Sigmoid colon (tissue), 7 donors: ENCODE results near the gene EEFSEC. TPM values are rescaled to one million over a fixed set of nuclear protein-coding genes. Genes with fewer than 3 reads are reported as not detected.

Source experiments
- DNase-seq: peaks from one replicate; pipeline ENCODE4 v3.0.0-alpha.2; 2019
- H3K27ac ChIP-seq, 4 donors: fragments of 200-600 bp; sonication (generic); one replicate each; pipeline ENCODE4 v1.5.1; 2016 to 2019; ENCODE audit warnings: mild to moderate bottlenecking in 1 of 4
- H3K27me3 ChIP-seq, 3 donors: fragments of 200-600 bp; sonication (generic); one replicate each; pipeline ENCODE4 v1.5.1; 2019; ENCODE audit warnings: mild to moderate bottlenecking in 1 of 3
- H3K36me3 ChIP-seq, 4 donors: fragments of 200-600 bp; sonication (generic); one replicate each; pipeline ENCODE4 v1.5.1; 2016 to 2019
- H3K4me1 ChIP-seq, 4 donors: fragments of 200-600 bp; sonication (generic); one replicate each; pipeline ENCODE4 v1.5.1; 2017 to 2019
- H3K4me3 ChIP-seq, 4 donors: fragments of 200-600 bp; sonication (generic); one replicate each; pipeline ENCODE4 v1.5.1; 2017 to 2019; ENCODE audit warnings: mild to moderate bottlenecking in 2 of 4, moderate library complexity in 1 of 4
- H3K9me3 ChIP-seq, 4 donors: fragments of 200-600 bp in 3 of 4; sonication (generic) in 3 of 4; one replicate each; pipeline versions ENCODE4 v1.5.1 to v1.6.1; 2013 to 2019
- CTCF ChIP-seq, 4 experiments: fragments of 450-650 bp in 3 of 4; fragments of 200-600 bp in 1 of 4; IDR thresholded peaks; one replicate each; pipeline ENCODE4 v1.5.1; 2016 to 2019; ENCODE audit warnings: antibody characterized with exemption in 4 of 4, mild to moderate bottlenecking in 3 of 4, moderate library complexity in 2 of 4
- EP300 ChIP-seq, 4 donors: sonication (generic); formaldehyde crosslinking; IDR thresholded peaks; one replicate each; pipeline ENCODE4 v1.6.1; 2017; ENCODE audit warnings: antibody characterized with exemption in 4 of 4
- POLR2A ChIP-seq, 2 donors: fragments of 450-650 bp; IDR thresholded peaks; one replicate each; pipeline ENCODE4 v1.6.1; 2016; ENCODE audit warnings: antibody characterized with exemption in 2 of 2, mild to moderate bottlenecking in 2 of 2, moderate library complexity in 2 of 2
- POLR2AphosphoS5 ChIP-seq, 4 donors: sonication (generic); formaldehyde crosslinking; IDR thresholded peaks; one replicate each; pipeline ENCODE4 v1.6.1; 2017; ENCODE audit warnings: antibody characterized with exemption in 4 of 4
- WGBS, 2 donors: extraction: QIAGEN DNeasy Blood & Tissue Kit; methylation state at CpG; one replicate each; pipeline ENCODE4 v1.1.7; 2013; 5-methylcytosine and 5-hydroxymethylcytosine counted together
- intact Hi-C: fragments of 100-400 bp; cut with DNase I; formaldehyde crosslinking; loops from one replicate; pipeline ENCODE4 v1.15.1; 2023
- polyA plus RNA-seq, 3 donors: library from polyadenylated mRNA; stranded (reverse); fragments of 200-250 nt; gene quantifications; one replicate each; pipeline ENCODE4 v1.2.3, GENCODE V29; 2013
- total RNA-seq, 4 donors: library from RNA; depleted of rRNA; stranded (reverse); fragments of >200 nt; gene quantifications; one replicate each; pipeline ENCODE4 v1.1.0, GENCODE V29; 2016
- donor health status: healthy with polysubstance abuse.
- donor health status: Bipolar disorder and iron deficiency.
- donor health status: healthy.

EEFSEC gene
- total and polyA plus RNA-seq, 7 donors, result 5.3 to 16.1 (median 12.2) TPM

- 97% methylated on average over 6 of the region's 6 CpGs for WGBS, 2 donors
- TF ChIP-seq CTCF (IDR thresholded peaks at IDR 0.05), result no peak
- TF ChIP-seq POLR2AphosphoS5 (IDR thresholded peaks at IDR 0.05), result no peak
- no peak for TF ChIP-seq EP300 (IDR thresholded peaks at IDR 0.05)
- no peak for TF ChIP-seq POLR2A (IDR thresholded peaks at IDR 0.05)
- no peak overlapping the region for H3K27ac ChIP-seq
- intact Hi-C loops, result no loop called here
- no peaks in the 10 kb centered on the region for H3K9me3 ChIP-seq
- no peak for DNase-seq
- H3K27me3 ChIP-seq, result no peaks in the 10 kb centered on the region
- no peaks in the 10 kb centered on the region for H3K4me1 ChIP-seq
- H3K36me3 ChIP-seq, result no peaks in the 10 kb centered on the region
- H3K4me3 ChIP-seq, result no peak overlapping the region
Observed at GRCh38 chr3:128307781-128308469, 154.6 kb downstream of the EEFSEC start.

- H3K27me3 ChIP-seq, result no peaks in the 10 kb centered on the region
- H3K36me3 ChIP-seq, result no peaks in the 10 kb centered on the region
- no peak overlapping the region for H3K27ac ChIP-seq
- no peaks in the 10 kb centered on the region for H3K9me3 ChIP-seq
- no peak for TF ChIP-seq CTCF (IDR thresholded peaks at IDR 0.05)
- TF ChIP-seq POLR2A (IDR thresholded peaks at IDR 0.05), result no peak
- TF ChIP-seq EP300 (IDR thresholded peaks at IDR 0.05), result no peak
- TF ChIP-seq POLR2AphosphoS5 (IDR thresholded peaks at IDR 0.05), result no peak
- intact Hi-C loops, result no loop called here
- H3K4me3 ChIP-seq, result no peak overlapping the region
- H3K4me1 ChIP-seq, result no peaks in the 10 kb centered on the region
- no peak for DNase-seq
- WGBS, 2 donors, result 90 to 91% methylated on average over 8 of the region's 8 CpGs
Observed at GRCh38 chr3:128309026-128309425, 155.7 kb downstream of the EEFSEC start.

GRCh38 chr3:128310286-128311058, 157.2 kb downstream of the EEFSEC start:
- no peak for DNase-seq
- intact Hi-C loops, result no loop called here
- 86 to 97% methylated on average over 4 of the region's 4 CpGs for WGBS, 2 donors

GRCh38 chr3:128311441-128311844, 158.2 kb downstream of the EEFSEC start:
- DNase-seq, result no peak
- no peak overlapping the region for H3K27ac ChIP-seq
- WGBS, 2 donors, result 77 to 89% methylated on average over 5 of the region's 5 CpGs
- no peaks in the 10 kb centered on the region for H3K9me3 ChIP-seq
- no peaks in the 10 kb centered on the region for H3K27me3 ChIP-seq
- H3K4me3 ChIP-seq, result no peak overlapping the region
- TF ChIP-seq EP300 (IDR thresholded peaks at IDR 0.05), result no peak
- no peak for TF ChIP-seq POLR2AphosphoS5 (IDR thresholded peaks at IDR 0.05)
- no peak for TF ChIP-seq POLR2A (IDR thresholded peaks at IDR 0.05)
- no peak for TF ChIP-seq CTCF (IDR thresholded peaks at IDR 0.05)
- no peaks in the 10 kb centered on the region for H3K36me3 ChIP-seq
- peaks cover 0 to 5% (median 2%) of the 10 kb centered on the region in 4 donors for H3K4me1 ChIP-seq
- intact Hi-C loops, result no loop called here

More at GRCh38 chr3:128310286-128311058, 157.2 kb downstream of the EEFSEC start:
- H3K9me3 ChIP-seq, result no peaks in the 10 kb centered on the region
- TF ChIP-seq EP300 (IDR thresholded peaks at IDR 0.05) (no peak), POLR2AphosphoS5 (IDR thresholded peaks at IDR 0.05) (no peak), POLR2A (IDR thresholded peaks at IDR 0.05) (no peak), CTCF (IDR thresholded peaks at IDR 0.05) (no peak)
- no peaks in the 10 kb centered on the region for H3K27me3 ChIP-seq
- H3K36me3 ChIP-seq, result no peaks in the 10 kb centered on the region
- H3K4me1 ChIP-seq, result no peaks in the 10 kb centered on the region
- H3K27ac ChIP-seq, result no peak overlapping the region
- H3K4me3 ChIP-seq, result no peak overlapping the region
